Brain microvascular endothelial cell (primary cell): Measurements from ENCODE around the gene CDH26.

Source experiments
- DNase-seq: peaks from one replicate; pipeline ENCODE4 v3.0.0-alpha.2; 2020
- H3K27ac ChIP-seq: fragments of 250-450 bp; sonication (Bioruptor Pico); 2 replicates; pipeline ENCODE4 v1.5.1; 2020; ENCODE audit warnings: mild to moderate bottlenecking, moderate library complexity
- H3K27me3 ChIP-seq: fragments of 250-450 bp; sonication (Bioruptor Pico); replicated peaks from 2 replicates; pipeline ENCODE4 v1.5.1; 2020; ENCODE audit warnings: mild to moderate bottlenecking
- H3K36me3 ChIP-seq: fragments of 250-450 bp; sonication (Bioruptor Pico); replicated peaks from 2 replicates; pipeline ENCODE4 v1.5.1; 2020; ENCODE audit warnings: mild to moderate bottlenecking
- H3K4me3 ChIP-seq: 2 replicates; pipeline ENCODE4 v1.5.1; 2011; ENCODE audit warnings: low read depth, mild to moderate bottlenecking, control low read depth, low read length, moderate library complexity
- CTCF ChIP-seq: IDR thresholded peaks from 2 replicates; pipeline ENCODE4 v1.5.1; 2011; ENCODE audit warnings: low read depth, mild to moderate bottlenecking, moderate library complexity, low read length, control low read depth, inconsistent platforms; ENCODE audit errors: missing control alignments
- in situ Hi-C: cut with HindIII; loops from 2 replicates; pipeline ENCODE4 v1.10.0; 2017; ENCODE audit warnings: low sequenced_read_pairs, low pct_ligation_motif_present

Gene CDH26

GRCh38 chr20:60048634-60049521 is 90.7 kb downstream of the CDH26 start:
- no peak overlapping the region for H3K27ac ChIP-seq

GRCh38 chr20:60049601-60050000 is 91.4 kb downstream of the CDH26 start:
- no peaks in the 10 kb centered on the region for H3K36me3 ChIP-seq

More at GRCh38 chr20:60048634-60049521, 90.7 kb downstream of the CDH26 start:
- H3K36me3 ChIP-seq: no peaks in the 10 kb centered on the region
- no peak for TF ChIP-seq CTCF
- in situ Hi-C loops: no loop called here
- H3K27me3 ChIP-seq: no peaks in the 10 kb centered on the region
- no peak overlapping the region for H3K4me3 ChIP-seq
- no peak for DNase-seq

GRCh38 chr20:60050193-60050947 is 92.1 kb downstream of the CDH26 start:
- no peaks in the 10 kb centered on the region for H3K36me3 ChIP-seq
- no peak overlapping the region for H3K27ac ChIP-seq
- in situ Hi-C loops: no loop called here
- no peak for DNase-seq
- no peak overlapping the region for H3K4me3 ChIP-seq
- peak; percentile 37 for TF ChIP-seq CTCF
- no peaks in the 10 kb centered on the region for H3K27me3 ChIP-seq

More at GRCh38 chr20:60049601-60050000, 91.4 kb downstream of the CDH26 start:
- no peak for DNase-seq
- in situ Hi-C loops: no loop called here
- Histone ChIP-seq H3K27ac (no peak overlapping the region), H3K27me3 (no peaks in the 10 kb centered on the region), H3K4me3 (no peak overlapping the region)
- no peak for TF ChIP-seq CTCF

DNA sequence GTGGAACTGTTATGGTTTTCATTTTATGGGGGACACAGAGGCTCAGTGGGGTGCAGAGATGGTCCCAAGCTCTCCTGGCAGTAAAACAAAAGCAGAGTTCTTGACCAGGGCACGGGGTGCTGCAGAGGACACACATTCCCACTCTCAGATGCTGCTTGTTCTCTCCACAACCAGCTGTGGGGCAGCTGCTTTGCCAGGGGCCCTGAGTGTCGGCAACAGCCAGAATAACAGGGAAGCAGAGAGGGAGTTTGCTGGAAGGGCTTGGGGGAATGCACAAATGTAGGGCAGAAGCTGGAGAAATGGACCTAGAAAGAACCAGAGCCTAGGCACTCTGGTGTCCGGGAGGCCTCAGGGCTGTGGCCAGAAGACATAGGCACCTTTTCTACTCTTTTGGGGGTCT is 93.7 kb downstream of the CDH26 start:
- in situ Hi-C loops: no loop called here
- no peak overlapping the region for H3K27ac ChIP-seq
- H3K27me3 ChIP-seq: no peaks in the 10 kb centered on the region
- DNase-seq: no peak
- no peak overlapping the region for H3K4me3 ChIP-seq
- TF ChIP-seq CTCF: no peak
- H3K36me3 ChIP-seq: no peaks in the 10 kb centered on the region

GRCh38 chr20:60052322-60052721 is 94.1 kb downstream of the CDH26 start:
- no peak for DNase-seq
- no peak for TF ChIP-seq CTCF
- no peaks in the 10 kb centered on the region for H3K36me3 ChIP-seq
- in situ Hi-C loops: no loop called here
- H3K27me3 ChIP-seq: no peaks in the 10 kb centered on the region
- H3K27ac ChIP-seq: no peak overlapping the region
- no peak overlapping the region for H3K4me3 ChIP-seq
